Activated naive CD4-positive, alpha-beta T cell treated with anti-CD3 and anti-CD28 coated beads, Interleukin-2, amount 10 ng/mL, durations not matched to agents 7 days and 5 days (primary cell): Measurements from ENCODE around the gene FRZB.

Experiments
- CTCF ChIA-PET: fragments of 350-600 bp; sonication (Branson Sonifier 250); formaldehyde crosslinking; loops from one replicate; lab custom pipeline; 2021; ENCODE audit warnings: antibody characterized with exemption; lab: Charles Lee
- DNase-seq: peaks from one replicate; pipeline ENCODE4 v3.0.0-alpha.2; 2020
- H3K27ac Mint-ChIP-seq: one replicate; pipeline ENCODE4 v1.8.0; 2021; ENCODE audit warnings: mild to moderate bottlenecking, moderate library complexity, mixed read lengths
- H3K27me3 Mint-ChIP-seq: one replicate; pipeline ENCODE4 v1.8.0; 2021; ENCODE audit warnings: mild to moderate bottlenecking, mixed read lengths
- H3K36me3 Mint-ChIP-seq: one replicate; pipeline ENCODE4 v1.8.0; 2021; ENCODE audit warnings: mixed read lengths
- H3K4me1 Mint-ChIP-seq: one replicate; pipeline ENCODE4 v1.8.0; 2021; ENCODE audit warnings: mixed read lengths
- H3K4me3 Mint-ChIP-seq: one replicate; pipeline ENCODE4 v1.8.0; 2021; ENCODE audit warnings: mild to moderate bottlenecking, moderate library complexity, mixed read lengths
- H3K9me3 Mint-ChIP-seq: one replicate; pipeline ENCODE4 v1.8.0; 2021; ENCODE audit warnings: mixed read lengths

FRZB gene, protein sequence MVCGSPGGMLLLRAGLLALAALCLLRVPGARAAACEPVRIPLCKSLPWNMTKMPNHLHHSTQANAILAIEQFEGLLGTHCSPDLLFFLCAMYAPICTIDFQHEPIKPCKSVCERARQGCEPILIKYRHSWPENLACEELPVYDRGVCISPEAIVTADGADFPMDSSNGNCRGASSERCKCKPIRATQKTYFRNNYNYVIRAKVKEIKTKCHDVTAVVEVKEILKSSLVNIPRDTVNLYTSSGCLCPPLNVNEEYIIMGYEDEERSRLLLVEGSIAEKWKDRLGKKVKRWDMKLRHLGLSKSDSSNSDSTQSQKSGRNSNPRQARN

DNA sequence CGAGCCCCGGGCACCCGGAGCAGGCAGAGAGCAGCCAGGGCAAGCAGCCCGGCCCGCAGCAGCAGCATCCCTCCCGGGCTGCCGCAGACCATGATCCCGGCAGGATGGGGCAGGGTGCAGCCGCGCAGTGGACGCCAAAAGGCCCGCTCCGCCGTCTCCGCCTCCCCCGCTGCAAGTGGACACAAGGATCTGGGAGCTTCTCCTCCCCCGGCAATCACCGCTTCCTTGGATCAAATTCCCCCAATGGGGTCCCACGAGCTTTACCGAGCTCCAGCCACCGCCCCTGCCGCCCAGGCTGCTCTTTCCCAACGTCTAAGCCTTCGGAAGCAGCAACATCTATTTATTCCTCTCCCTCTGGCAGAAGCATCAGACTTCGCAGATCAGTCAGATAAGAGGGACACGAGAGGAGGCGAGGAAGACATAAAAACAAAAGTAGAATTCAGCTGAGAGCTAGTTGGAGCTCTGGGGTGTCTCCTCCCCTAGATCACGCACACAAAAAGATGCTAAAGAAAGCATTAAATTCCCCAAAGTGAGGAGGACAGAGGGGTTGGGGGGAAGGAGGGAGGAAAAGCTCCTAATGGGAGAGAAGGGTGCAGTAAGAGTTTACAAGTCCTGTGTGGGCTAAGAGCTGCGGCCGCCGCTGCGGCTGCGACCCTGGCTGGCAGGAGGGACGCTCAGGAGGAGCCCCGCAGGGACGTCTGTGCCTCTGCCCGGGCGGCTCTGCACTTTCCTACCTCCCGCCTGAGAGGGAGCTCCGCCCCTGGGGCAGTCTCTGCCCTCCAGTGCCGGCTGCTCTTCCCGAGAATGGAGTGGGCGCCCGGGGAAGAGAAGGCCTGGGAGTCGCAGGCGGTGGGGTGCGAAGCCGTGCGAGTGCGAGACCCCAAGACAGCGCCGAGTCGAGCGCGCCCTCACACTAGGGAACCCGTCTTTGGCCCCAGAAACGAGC is at the start of gene FRZB:
FRZB (minus strand) TSS at position 177 of the 946 bp plus-strand sequence; CDS start at position 92, 85 bp downstream.
- Mint-ChIP-seq H3K27ac (peak within 1 kb of the TSS; percentile 17), H3K4me3 (peak within 1 kb of the TSS; percentile 38), H3K36me3 (no peaks in the 10 kb centered on the region), H3K9me3 (no peaks in the 10 kb centered on the region), H3K4me1 (peaks cover 18% of the 10 kb centered on the region), H3K27me3 (peaks cover 70% of the 10 kb centered on the region)
- CTCF ChIA-PET = no interaction called here
- DNase-seq = no peak

DNA sequence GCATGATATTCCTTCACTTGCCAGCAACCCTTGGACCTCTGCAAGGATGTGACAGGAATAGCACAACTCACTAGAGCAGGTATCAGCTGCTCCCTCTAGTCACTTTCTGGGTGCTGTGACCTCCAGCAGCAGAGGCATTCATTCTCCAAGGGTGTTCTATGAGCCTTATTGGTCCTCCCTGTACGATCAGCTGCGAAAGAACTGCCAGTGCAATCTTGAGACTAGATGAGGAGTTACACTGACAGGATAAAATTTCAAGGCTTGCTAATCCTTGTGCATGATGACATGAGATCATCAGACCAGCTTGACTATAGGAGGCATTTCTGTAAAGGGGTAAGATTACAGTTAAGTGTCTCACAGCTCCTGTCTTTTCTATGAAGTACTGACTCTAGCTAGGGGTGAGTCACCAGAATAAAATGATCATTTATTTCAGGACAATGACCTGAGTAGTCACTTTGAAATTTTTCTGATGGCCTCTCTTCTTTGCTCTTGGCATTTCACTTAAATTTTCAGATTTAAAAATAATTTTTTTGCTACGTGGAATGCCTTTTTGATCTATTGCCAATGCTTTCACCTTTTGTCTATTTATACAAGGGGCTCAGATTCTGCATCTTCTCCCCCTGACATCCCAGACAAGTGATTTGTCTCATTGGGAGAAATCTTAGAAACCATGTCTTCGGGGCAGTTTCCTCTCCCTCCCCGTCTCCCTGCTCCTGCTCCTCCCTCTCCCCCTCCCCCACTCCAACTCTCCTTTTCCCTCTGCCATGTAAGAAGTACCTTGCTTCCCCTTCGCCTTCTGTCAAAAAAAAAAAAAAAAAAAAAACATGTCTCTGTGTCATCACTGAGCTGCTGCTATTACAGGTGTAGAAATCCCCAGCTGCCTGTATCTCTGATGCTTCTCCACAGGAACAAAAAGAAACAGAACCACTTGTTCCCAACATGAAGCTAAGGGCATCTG is 49.2 kb upstream of the FRZB start:
- H3K9me3 Mint-ChIP-seq = no peaks in the 10 kb centered on the region

DNA sequence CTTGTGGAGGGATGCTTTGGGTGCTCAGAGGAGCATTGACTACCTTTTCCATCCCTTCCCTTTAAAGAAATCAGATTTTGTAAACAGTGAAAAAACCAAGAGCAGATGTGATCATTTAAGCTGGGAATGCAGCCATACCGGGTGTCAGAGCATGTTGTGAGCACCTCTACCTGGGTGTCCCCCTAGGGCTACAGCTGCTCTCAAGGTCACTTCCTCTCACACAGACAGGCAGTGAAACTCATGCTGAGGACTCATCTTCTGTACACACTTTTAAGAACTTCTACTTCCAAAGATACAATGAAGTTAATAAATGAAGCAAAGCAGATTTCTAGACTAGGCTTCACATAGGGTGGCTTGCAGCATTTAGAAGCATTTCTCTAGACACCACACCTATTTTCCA is 48.4 kb upstream of the FRZB start:
- CTCF ChIA-PET = no interaction called here
- no peak for DNase-seq
- Mint-ChIP-seq H3K36me3 (no peaks in the 10 kb centered on the region), H3K27me3 (no peaks in the 10 kb centered on the region), H3K4me1 (no peaks in the 10 kb centered on the region), H3K27ac (no peak overlapping the region), H3K4me3 (no peak overlapping the region), H3K9me3 (no peaks in the 10 kb centered on the region)

More for the DNA sequence above, 49.2 kb upstream of the FRZB start:
- Mint-ChIP-seq H3K4me3 (no peak overlapping the region), H3K27ac (no peak overlapping the region), H3K36me3 (no peaks in the 10 kb centered on the region), H3K4me1 (no peaks in the 10 kb centered on the region), H3K27me3 (no peaks in the 10 kb centered on the region)
- CTCF ChIA-PET = no interaction called here
- no peak for DNase-seq

DNA sequence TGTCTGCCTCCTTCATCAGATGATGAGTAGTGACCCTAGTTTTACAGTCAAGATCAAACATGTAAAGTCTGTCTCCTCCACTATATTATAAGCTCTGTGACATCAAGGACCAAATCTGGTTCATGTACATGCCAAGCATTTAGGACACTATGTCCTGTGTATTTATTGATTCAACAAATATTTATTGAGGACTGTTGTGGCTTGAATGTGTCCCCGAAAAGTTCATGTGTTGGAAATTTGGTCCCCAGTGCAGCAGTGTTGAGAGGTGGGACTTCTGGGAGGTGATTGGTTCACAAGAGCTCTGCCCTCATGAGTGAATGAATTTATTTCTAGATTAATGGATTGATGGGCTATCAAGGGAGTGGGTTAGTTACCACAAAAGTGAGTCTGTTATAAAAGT is 46.6 kb upstream of the FRZB start:
- Mint-ChIP-seq H3K36me3 (no peaks in the 10 kb centered on the region), H3K4me1 (no peaks in the 10 kb centered on the region)
- CTCF ChIA-PET = no interaction called here

DNA sequence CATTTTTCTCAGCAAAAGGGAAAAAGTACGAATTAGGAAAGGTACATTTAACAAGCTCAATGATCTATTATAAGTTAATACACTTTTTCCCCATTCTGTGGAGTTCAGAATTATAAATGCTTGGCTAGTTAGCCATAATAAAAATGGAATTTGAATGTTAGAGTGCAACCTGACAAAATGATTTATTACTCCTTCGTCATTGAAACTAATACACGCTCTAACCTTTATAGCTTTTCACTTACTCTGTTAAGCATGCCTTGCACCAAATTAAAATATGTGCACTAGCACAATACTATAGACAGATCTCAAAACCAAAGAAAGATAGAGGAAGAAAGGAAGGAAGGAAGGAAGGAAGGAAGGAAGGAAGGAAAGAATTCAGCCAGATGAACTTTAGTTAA is 46.1 kb upstream of the FRZB start:
- CTCF ChIA-PET = interaction anchor here (0.8 kb wide), 2 partner anchors 9 to 67 kb away, joined by 3 read pairs; no protein-coding TSS in a partner anchor
- Mint-ChIP-seq H3K9me3 (no peaks in the 10 kb centered on the region), H3K27me3 (no peaks in the 10 kb centered on the region), H3K27ac (no peak overlapping the region), H3K36me3 (no peaks in the 10 kb centered on the region), H3K4me1 (no peaks in the 10 kb centered on the region), H3K4me3 (no peak overlapping the region)
- DNase-seq = no peak

More for the DNA sequence above, 46.6 kb upstream of the FRZB start:
- H3K4me3 Mint-ChIP-seq = no peak overlapping the region
- H3K9me3 Mint-ChIP-seq = no peaks in the 10 kb centered on the region
- no peaks in the 10 kb centered on the region for H3K27me3 Mint-ChIP-seq
- no peak for DNase-seq
- H3K27ac Mint-ChIP-seq = no peak overlapping the region

DNA sequence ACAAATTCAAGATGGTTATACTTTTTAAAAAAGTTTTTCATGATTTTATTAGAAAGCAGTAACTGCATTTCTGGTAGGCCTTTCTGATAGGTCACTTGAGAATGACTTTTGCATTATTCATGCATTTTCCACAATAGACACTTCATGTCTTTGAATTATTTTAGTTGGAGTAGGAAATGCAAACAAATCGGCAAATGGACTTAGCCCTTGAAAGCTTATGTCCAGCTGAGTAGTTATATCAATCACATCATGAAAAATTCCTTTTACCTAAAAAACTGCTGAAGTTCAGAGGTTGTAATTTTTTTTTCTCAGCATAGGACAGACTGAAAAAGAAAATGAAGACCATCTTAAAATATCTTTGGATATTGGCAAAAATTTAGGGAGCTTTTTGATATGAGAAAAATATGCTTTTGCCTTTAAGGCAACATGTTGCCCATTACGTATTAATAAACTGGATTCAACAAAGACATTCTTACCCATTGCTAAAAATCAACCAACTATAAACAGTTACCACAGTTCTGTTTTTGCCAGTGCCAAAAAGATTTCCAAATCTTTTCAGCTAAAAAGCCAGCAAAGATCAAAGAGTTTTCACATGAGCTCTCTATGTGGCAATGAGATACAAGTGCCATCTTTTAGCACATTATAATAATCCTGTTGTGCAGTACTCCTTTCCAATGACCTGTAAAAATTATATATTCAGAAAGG is 45.5 kb upstream of the FRZB start:
- CTCF ChIA-PET = interaction anchor here (0.8 kb wide), 2 partner anchors 8 to 67 kb away, joined by 3 read pairs; no protein-coding TSS in a partner anchor
- Mint-ChIP-seq H3K4me1 (no peaks in the 10 kb centered on the region), H3K27me3 (no peaks in the 10 kb centered on the region), H3K4me3 (no peak overlapping the region), H3K27ac (no peak overlapping the region), H3K36me3 (no peaks in the 10 kb centered on the region), H3K9me3 (no peaks in the 10 kb centered on the region)
- DNase-seq = no peak

DNA sequence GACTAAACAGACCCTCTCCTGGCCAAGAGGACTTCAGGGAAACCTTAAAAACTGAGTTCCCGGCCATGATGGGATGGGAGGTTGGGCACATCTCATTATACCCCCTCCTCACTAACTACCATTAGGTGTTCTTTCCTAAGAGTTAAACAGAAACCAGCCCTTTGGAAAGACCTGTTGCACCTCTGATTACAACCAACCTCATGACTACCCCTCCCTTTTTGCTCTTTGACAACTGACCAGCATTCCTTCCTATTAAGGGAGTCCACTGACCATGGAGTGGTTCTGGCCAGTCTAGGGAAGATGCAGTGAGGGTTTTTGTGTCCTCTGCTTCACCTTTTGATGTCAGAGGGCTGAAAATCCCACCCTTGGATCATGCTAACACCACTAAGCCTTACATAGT is 44.5 kb upstream of the FRZB start:
- Mint-ChIP-seq H3K4me3 (no peak overlapping the region), H3K27ac (no peak overlapping the region), H3K9me3 (no peaks in the 10 kb centered on the region), H3K4me1 (no peaks in the 10 kb centered on the region), H3K27me3 (no peaks in the 10 kb centered on the region), H3K36me3 (no peaks in the 10 kb centered on the region)
- DNase-seq = no peak
- CTCF ChIA-PET = no interaction called here

DNA sequence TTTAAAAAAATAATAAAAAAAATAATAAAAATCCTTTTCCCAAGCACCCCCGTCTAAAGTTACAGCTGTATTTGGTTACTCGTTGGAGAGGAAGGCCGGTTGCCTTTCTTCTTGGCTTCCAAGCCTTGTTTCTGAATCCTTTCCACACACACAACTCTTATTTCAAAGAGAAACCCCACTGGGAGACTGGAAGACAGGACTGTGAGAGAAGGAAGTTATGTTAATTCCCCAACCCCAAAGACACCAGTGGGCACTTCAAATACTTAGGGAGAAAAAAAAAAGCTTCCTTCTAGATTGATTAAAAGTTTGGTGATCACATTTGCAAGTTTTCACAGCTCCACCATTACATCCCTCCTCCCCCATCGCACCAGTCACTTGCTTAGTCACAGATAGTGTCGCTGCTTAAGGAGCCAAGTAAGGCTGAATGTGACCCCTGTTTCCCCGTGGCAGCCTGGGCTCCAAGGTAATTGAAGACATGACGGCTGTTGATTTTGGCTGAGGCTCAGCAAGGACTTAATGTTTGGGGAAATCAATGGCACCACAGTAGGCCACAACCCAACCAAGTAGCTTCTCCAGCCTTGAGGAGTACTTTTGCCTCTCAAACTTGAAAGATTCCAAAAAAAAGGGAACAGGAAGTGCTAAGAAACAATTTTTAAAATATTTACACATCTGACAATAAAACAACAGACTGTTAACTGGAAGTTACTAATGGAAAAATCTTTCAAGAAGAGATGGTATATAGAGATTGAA is 40.8 kb upstream of the FRZB start:
- Mint-ChIP-seq H3K27ac (no peak overlapping the region), H3K9me3 (no peaks in the 10 kb centered on the region), H3K4me1 (no peaks in the 10 kb centered on the region), H3K27me3 (no peaks in the 10 kb centered on the region), H3K36me3 (no peaks in the 10 kb centered on the region), H3K4me3 (no peak overlapping the region)
- CTCF ChIA-PET = no interaction called here
- DNase-seq = no peak

DNA sequence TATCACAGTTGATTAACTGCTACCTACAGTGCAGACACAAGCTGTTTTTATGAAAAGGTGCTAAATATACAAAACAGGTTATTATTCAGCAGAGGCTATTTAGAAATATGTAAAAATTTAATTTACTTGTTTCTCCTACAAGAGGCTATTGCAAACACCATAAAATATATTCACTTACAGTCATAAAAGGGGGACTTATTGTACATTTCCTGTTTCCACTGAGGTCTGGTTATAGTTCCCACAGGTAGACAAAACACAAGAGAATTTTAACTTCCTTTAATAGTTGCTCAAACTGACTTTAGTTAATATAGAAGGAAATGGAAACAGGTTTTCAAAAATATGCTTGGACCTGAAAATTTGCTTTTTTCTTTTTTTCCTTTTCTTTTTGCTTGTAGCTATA is 40.0 kb upstream of the FRZB start:
- no peaks in the 10 kb centered on the region for H3K4me1 Mint-ChIP-seq
- DNase-seq = no peak
- CTCF ChIA-PET = no interaction called here
- no peak overlapping the region for H3K27ac Mint-ChIP-seq
- no peaks in the 10 kb centered on the region for H3K9me3 Mint-ChIP-seq
- no peaks in the 10 kb centered on the region for H3K36me3 Mint-ChIP-seq
- H3K27me3 Mint-ChIP-seq = peaks cover 5% of the 10 kb centered on the region
- no peak overlapping the region for H3K4me3 Mint-ChIP-seq

DNA sequence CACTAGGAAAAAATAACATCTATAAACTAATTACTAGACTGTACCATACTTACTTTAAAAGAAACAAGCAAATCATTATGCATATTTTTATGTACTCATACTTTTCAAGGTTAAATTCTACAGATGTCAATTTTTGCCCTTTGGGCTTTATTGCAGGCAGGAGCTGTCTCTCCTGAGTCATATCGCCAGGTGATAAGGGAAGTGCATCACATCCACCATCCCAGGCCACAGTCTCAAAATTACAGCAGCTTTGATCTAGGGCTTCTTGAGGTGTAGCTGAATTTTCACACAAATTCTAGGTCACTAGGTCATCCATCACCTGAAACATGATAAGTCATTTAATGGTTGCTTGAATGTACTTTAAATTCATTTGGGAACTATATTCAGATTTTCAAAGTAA is 38.4 kb upstream of the FRZB start:
- Mint-ChIP-seq H3K4me1 (peaks cover under 1% of the 10 kb centered on the region), H3K4me3 (no peak overlapping the region), H3K27me3 (peaks cover 5% of the 10 kb centered on the region), H3K9me3 (no peaks in the 10 kb centered on the region), H3K27ac (no peak overlapping the region), H3K36me3 (no peaks in the 10 kb centered on the region)
- CTCF ChIA-PET = no interaction called here
- no peak for DNase-seq

DNA sequence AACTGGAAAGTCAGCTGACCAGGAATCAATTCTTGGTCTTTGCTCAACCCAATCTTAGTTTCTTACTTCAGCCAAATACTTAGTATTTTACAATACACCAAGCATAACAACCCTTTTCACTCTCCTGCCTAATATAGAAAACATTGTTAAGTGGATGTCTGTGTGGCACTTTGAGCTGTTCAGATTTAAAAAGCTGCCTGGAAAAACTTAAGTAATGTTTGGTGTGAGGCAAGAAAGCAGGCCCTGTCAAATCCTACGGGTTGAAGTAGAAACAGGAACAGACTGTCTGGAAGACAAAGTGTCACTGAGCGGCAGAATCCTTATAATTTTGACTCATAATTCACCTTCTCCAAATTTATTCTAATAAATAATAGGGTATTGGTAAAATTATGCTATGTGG is 37.1 kb upstream of the FRZB start:
- CTCF ChIA-PET = interaction anchor here (0.8 kb wide), 1 partner anchor 9 kb away, joined by 3 read pairs; no protein-coding TSS in a partner anchor
- H3K4me3 Mint-ChIP-seq = no peak overlapping the region
- no peaks in the 10 kb centered on the region for H3K9me3 Mint-ChIP-seq
- H3K27me3 Mint-ChIP-seq = peaks cover 5% of the 10 kb centered on the region
- no peak overlapping the region for H3K27ac Mint-ChIP-seq
- peaks cover 10% of the 10 kb centered on the region for H3K4me1 Mint-ChIP-seq
- DNase-seq = no peak
- H3K36me3 Mint-ChIP-seq = no peaks in the 10 kb centered on the region

DNA sequence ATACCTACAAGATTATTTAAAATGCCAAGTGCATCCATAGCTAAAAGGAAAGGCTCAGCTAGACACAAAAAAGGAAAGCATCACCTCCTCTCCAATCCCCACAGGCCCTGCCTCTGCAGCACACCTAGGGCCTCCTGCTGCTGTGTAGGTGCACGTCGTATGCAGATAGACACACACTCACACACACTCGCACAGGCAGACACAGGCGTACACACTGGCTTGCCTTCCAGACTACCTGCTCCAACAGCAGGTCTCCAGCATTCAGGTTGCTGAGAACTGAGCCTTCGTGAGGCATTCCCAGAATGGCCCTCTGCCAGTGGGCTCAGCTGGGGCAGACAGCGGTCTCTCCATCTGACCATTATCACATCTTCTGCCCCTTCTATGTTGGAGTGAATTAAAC is 35.3 kb upstream of the FRZB start:
- Mint-ChIP-seq H3K4me1 (peaks cover 10% of the 10 kb centered on the region), H3K9me3 (no peaks in the 10 kb centered on the region), H3K36me3 (no peaks in the 10 kb centered on the region), H3K27me3 (peaks cover 5% of the 10 kb centered on the region), H3K27ac (no peak overlapping the region), H3K4me3 (no peak overlapping the region)
- CTCF ChIA-PET = no interaction called here
- no peak for DNase-seq

DNA sequence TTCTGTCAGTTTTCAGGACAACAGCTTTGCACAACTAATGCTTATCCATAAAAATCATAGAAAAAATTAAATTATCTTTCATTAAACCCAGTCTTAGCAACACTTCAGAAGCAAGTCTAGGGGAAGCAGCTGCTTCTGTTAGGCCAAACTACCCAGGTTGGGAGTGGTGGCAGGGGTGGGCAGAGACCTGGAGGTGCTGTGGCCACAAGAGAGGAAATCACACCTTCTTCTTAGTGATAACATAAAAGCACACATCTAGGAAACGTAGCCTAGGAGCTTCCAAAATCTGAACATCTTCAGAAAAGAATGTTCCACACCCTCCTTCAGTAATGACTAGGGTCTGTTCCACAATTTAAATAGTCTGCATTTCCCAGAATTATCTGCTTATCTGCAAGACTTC is 32.3 kb upstream of the FRZB start:
- Mint-ChIP-seq H3K27ac (no peak overlapping the region), H3K4me1 (peaks cover 10% of the 10 kb centered on the region), H3K27me3 (peaks cover 6% of the 10 kb centered on the region), H3K9me3 (no peaks in the 10 kb centered on the region), H3K4me3 (no peak overlapping the region), H3K36me3 (no peaks in the 10 kb centered on the region)
- CTCF ChIA-PET = no interaction called here
- no peak for DNase-seq
